HCT116 (cell line): ENCODE results near the gene PRKAG2.

Experiments
- EZH2phosphoT487 ChIP-seq: fragments of 200-600 bp; IDR thresholded peaks from 2 replicates; pipeline ENCODE4 v1.6.1; 2018; ENCODE audit warnings: antibody characterized with exemption, borderline replicate concordance
- JUND ChIP-seq: IDR thresholded peaks from 2 replicates; pipeline ENCODE4 v1.6.1; 2012
- POLR2AphosphoS5 ChIP-seq: IDR thresholded peaks from 2 replicates; pipeline ENCODE4 v1.6.1; 2011; ENCODE audit warnings: mild to moderate bottlenecking, low read depth, low read length, moderate library complexity
- TF ChIP-seq, protein P1 (sequence below), 3 experiments: fragments of 200-600 bp in 1 of 3; sonication (generic) in 1 of 3; IDR thresholded peaks in 2 of 3; conservative IDR thresholded peaks in 1 of 3; 2 replicates each; pipeline ENCODE4 v1.5.1; 2012 to 2017; ENCODE audit warnings: low read depth in 2 of 3, low read length in 2 of 3, antibody characterized with exemption in 1 of 3, borderline replicate concordance in 1 of 3, control low read depth in 1 of 3, mild to moderate bottlenecking in 1 of 3, mixed read lengths in 1 of 3, mixed run types in 1 of 3, moderate library complexity in 1 of 3; ENCODE audit not compliant: insufficient read depth in 1 of 3

DNA sequence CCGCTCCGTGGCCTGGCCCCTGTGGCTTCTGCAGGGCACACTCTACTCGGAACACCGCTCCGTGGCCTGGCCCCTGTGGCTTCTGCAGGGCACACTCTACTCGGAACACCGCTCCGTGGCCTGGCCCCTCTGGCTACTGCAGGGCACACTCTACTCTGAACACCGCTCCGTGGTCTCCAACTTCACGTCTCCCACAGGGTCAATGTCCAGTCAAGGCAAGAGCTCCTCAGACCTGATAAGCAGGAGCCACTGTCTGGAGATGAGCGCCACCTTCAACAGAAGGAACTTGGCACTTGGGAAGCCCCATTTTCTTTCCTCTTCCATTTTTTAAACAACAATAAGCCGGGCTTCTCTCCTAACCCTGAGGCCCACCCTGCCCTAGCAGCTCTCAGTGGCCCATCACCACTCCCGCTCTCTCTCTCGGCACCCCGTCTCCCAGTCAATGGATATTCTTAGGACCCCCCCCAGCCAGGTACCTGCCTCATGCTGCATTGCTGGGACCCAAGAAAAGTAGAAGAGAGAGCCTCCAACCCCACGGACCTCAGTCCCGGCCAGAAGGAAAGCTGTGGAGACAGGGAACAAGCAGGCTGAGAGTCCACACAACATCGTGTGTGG lies 56.3 kb downstream of the PRKAG2 start:
- TF ChIP-seq, protein P1, sequence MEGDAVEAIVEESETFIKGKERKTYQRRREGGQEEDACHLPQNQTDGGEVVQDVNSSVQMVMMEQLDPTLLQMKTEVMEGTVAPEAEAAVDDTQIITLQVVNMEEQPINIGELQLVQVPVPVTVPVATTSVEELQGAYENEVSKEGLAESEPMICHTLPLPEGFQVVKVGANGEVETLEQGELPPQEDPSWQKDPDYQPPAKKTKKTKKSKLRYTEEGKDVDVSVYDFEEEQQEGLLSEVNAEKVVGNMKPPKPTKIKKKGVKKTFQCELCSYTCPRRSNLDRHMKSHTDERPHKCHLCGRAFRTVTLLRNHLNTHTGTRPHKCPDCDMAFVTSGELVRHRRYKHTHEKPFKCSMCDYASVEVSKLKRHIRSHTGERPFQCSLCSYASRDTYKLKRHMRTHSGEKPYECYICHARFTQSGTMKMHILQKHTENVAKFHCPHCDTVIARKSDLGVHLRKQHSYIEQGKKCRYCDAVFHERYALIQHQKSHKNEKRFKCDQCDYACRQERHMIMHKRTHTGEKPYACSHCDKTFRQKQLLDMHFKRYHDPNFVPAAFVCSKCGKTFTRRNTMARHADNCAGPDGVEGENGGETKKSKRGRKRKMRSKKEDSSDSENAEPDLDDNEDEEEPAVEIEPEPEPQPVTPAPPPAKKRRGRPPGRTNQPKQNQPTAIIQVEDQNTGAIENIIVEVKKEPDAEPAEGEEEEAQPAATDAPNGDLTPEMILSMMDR (IDR thresholded peaks at IDR 0.05 in 2 of 3, conservative IDR thresholded peaks at IDR 0.05 in 1 of 3; ENCODE audit: borderline replicate concordance in 1 of 3, insufficient read depth in 1 of 3, low read depth in 2 of 3, low read length in 2 of 3) = no peak
- no peak for TF ChIP-seq EZH2phosphoT487
- TF ChIP-seq POLR2AphosphoS5 = no peak
- TF ChIP-seq JUND = no peak
